Activated naive CD8-positive, alpha-beta T cell treated with anti-CD3 and anti-CD28 coated beads, Interleukin-2, amount 10 ng/mL, durations not matched to agents 7 days and 5 days (primary cell): Measurements from ENCODE around the gene GRPEL2. TPM values are rescaled to one million over a fixed set of nuclear protein-coding genes. Genes with fewer than 3 reads are reported as not detected.

Experiments
- ATAC-seq: fragments of 150-1000 bp; cut with Tn5 transposase; one replicate; pipeline ENCODE4 v1.10.0; 2021; ENCODE audit warnings: low read depth, moderate library complexity
- POLR2A ChIA-PET: fragments of 350-600 bp; sonication (Branson Sonifier 250); formaldehyde crosslinking; loops from one replicate; lab custom pipeline; 2021; ENCODE audit warnings: antibody characterized with exemption; lab: Charles Lee
- DNase-seq: peaks from one replicate; pipeline ENCODE4 v3.0.0; 2021
- H3K27ac Mint-ChIP-seq: one replicate; pipeline ENCODE4 v1.8.0; 2022; ENCODE audit warnings: mild to moderate bottlenecking, mixed read lengths
- H3K27me3 Mint-ChIP-seq: one replicate; pipeline ENCODE4 v1.8.0; 2022; ENCODE audit warnings: mild to moderate bottlenecking, moderate library complexity, mixed read lengths
- H3K36me3 Mint-ChIP-seq: one replicate; pipeline ENCODE4 v1.8.0; 2021; ENCODE audit warnings: mild to moderate bottlenecking, mixed read lengths
- H3K4me1 Mint-ChIP-seq: one replicate; pipeline ENCODE4 v1.8.0; 2021; ENCODE audit warnings: mixed read lengths
- H3K4me3 Mint-ChIP-seq: one replicate; pipeline ENCODE4 v1.8.0; 2022; ENCODE audit warnings: mild to moderate bottlenecking, moderate library complexity, mixed read lengths
- H3K9me3 Mint-ChIP-seq: one replicate; pipeline ENCODE4 v1.8.0; 2021; ENCODE audit warnings: mixed read lengths
- total RNA-seq, 2 experiments: library from RNA; stranded (reverse); gene quantifications; one replicate each; pipeline ENCODE4 v1.2.3, GENCODE V29; 2021

GRPEL2 gene
- total RNA-seq, 2 experiments from 2014 or later = 26.1 to 29.7 TPM

DNA sequence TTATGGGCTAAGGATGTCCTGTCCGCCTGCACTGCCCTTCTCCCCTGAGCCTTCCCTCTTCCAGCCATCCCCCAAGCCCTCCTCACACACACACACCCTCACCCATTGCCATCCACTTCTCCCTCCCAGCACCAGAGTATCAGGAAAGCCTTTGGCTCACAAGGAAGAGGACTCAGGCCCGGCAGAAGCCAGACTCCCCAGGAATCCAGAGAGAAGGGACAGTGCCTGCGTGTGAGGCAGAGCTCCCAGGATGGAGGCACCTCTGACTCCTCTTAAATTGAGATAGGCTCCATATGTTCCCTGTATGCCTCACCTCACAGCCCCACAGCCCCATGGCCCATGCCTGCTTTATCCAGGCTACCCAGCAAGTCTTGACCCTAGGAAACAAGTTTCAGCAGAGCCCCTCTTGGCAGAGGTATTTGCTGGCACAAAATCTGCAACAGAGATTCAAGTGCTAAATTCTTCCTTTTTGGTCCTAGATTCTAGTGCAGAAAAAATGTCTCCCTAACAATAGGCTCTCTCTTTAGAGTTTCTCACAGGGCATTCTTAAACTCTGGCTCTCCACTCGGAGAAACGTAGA is 33.0 kb downstream of the GRPEL2 start:
- no peak for ATAC-seq
- no peak overlapping the region for H3K4me3 Mint-ChIP-seq
- no peak for DNase-seq
- POLR2A ChIA-PET = no interaction called here
- peaks cover 2% of the 10 kb centered on the region for H3K4me1 Mint-ChIP-seq
- no peaks in the 10 kb centered on the region for H3K27me3 Mint-ChIP-seq
- H3K9me3 Mint-ChIP-seq = no peaks in the 10 kb centered on the region
- H3K27ac Mint-ChIP-seq = no peak overlapping the region
- H3K36me3 Mint-ChIP-seq = no peaks in the 10 kb centered on the region

DNA sequence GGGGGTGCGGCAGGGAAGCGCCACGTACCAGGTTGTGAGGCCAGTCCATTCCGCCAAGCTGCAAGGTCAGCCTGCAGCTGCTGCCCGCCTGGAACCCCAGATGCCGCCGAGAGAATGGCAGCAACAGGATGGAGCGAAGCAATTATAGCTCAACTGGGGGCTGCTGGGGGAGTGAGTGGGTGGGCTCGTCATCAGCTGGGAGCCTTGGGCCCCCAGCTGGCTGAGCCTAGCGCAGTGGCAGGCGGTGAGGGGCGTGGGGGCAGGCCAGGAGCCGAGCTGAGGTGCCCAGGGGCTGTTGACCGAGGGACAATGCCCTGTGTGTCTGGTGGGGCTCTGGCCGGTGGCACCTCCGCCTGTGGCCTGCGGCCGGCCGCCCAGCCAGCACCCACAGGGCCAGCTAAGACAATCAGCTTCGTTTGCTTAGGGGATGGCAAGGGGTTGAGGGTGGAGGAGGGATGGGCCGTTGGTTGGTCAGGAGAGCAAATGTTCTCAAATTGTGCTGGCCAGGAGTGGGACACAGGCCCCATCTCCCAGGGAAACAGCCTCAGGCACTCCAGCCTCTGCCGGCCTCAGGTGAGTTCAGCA is 34.0 kb downstream of the GRPEL2 start, which contains the start of gene IL17B:
Gene IL17B (minus strand): TSS at position 116 of the 585 bp plus-strand sequence. CDS start 67 bp downstream, at position 49.
- ATAC-seq (no peak), DNase-seq (no peak)
- POLR2A ChIA-PET = no interaction called here
- no peaks in the 10 kb centered on the region for H3K36me3 Mint-ChIP-seq
- no peaks in the 10 kb centered on the region for H3K27me3 Mint-ChIP-seq
- H3K4me1 Mint-ChIP-seq = peaks cover 2% of the 10 kb centered on the region
- H3K9me3 Mint-ChIP-seq = no peaks in the 10 kb centered on the region
- no peak within 1 kb of the TSS for H3K4me3 Mint-ChIP-seq
- no peak within 1 kb of the TSS for H3K27ac Mint-ChIP-seq

DNA sequence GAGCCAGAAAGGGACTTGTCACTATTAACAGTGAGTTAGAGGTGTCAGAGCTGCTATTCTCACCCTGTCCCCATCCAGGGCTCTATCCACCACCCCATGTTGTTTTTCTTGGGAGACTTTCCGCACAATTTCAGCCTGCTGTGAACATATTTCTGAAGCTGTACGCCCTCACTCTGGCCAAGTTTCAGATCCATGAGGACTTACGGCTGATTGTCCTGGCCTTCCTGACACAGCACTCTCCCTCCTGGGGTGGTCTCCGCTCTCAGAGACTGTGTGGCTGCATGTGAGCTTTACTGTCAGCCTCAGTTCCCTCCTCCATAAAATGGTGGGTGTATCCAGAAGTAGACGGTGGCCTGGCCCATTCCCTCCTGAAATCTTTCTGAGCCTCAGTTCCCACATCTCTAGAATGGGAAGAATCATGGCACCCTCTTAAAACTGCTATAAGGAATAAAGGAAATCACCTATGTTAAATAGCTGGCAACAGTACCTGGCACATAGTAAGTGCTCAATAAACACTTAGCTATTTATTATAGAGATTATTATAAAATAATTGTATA is 34.6 kb downstream of the GRPEL2 start:
- no peaks in the 10 kb centered on the region for H3K27me3 Mint-ChIP-seq
- ATAC-seq = no peak
- H3K36me3 Mint-ChIP-seq = no peaks in the 10 kb centered on the region
- H3K4me3 Mint-ChIP-seq = no peak overlapping the region
- H3K4me1 Mint-ChIP-seq = peaks cover 2% of the 10 kb centered on the region
- POLR2A ChIA-PET = no interaction called here
- H3K27ac Mint-ChIP-seq = no peak overlapping the region
- no peak for DNase-seq
- H3K9me3 Mint-ChIP-seq = no peaks in the 10 kb centered on the region

DNA sequence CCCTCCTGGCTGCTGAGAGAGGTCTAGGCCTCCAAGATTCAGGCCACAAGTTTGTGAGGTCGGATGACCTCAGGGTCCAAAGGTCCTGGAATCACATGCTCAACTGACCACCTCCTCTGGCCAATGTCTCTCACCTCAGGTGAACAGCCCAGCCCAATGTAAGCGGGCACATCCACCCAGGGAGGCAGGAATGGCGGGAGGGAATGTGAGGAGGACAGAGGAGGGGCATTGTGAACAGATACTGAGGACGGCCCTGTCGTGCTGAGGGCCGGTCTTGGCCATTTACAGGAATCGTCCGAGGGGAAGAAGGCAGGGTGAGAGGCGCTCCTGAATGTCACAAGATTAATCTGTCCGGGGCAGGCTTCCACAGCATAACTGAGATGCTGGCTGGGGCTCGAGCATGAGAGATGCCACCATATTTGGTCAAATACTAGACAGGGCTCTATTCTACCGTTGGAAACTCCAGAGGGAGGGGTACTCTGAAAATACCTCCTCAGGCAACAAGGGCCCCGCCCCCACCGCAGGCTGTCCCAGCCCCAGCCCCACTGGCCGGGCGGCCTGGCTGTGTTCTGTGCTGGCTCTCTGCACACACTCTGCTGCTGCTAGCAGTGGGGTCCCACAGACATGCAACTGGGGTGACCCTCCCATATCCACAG is 35.3 kb downstream of the GRPEL2 start:
- DNase-seq (no peak), ATAC-seq (no peak)
- no peaks in the 10 kb centered on the region for H3K9me3 Mint-ChIP-seq
- H3K27ac Mint-ChIP-seq = no peak overlapping the region
- H3K27me3 Mint-ChIP-seq = no peaks in the 10 kb centered on the region
- H3K4me1 Mint-ChIP-seq = peaks cover 2% of the 10 kb centered on the region
- POLR2A ChIA-PET = interaction anchor here (1.2 kb wide), 1 partner anchor 53 kb away, joined by 3 read pairs; no protein-coding TSS in a partner anchor
- H3K36me3 Mint-ChIP-seq = no peaks in the 10 kb centered on the region
- no peak overlapping the region for H3K4me3 Mint-ChIP-seq

GRCh38 chr5:149381261-149381985 is 36.1 kb downstream of the GRPEL2 start:
- POLR2A ChIA-PET = interaction anchor here (0.7 to 1.2 kb wide), 2 partner anchors 52 to 181 kb away, joined by 3 read pairs; no protein-coding TSS in a partner anchor
- no peak overlapping the region for H3K27ac Mint-ChIP-seq
- H3K9me3 Mint-ChIP-seq = no peaks in the 10 kb centered on the region
- no peak overlapping the region for H3K4me3 Mint-ChIP-seq
- DNase-seq (no peak), ATAC-seq (peak; percentile 11)
- H3K36me3 Mint-ChIP-seq = no peaks in the 10 kb centered on the region
- H3K4me1 Mint-ChIP-seq = peaks cover 2% of the 10 kb centered on the region
- no peaks in the 10 kb centered on the region for H3K27me3 Mint-ChIP-seq

DNA sequence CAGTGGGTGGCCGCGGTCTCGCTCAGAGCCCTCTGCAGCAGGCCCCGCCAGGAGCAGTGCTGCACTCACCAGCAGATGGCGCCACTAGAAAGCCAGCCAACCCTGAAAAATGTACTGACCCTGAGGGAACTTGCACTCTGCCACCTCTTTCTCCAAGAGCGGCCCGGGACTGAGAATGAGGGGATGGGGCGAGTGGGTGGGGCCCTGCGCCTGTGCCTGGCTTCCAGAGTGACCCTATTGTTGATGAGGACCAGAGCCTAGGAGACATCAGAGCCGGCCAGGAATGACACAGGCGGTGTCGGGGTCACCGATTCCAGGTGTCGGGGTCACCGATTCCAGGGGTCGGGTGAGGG is 36.7 kb downstream of the GRPEL2 start:
- POLR2A ChIA-PET = interaction anchor here (0.7 kb wide), 1 partner anchor 181 kb away, joined by 3 read pairs; no protein-coding TSS in a partner anchor
- Mint-ChIP-seq H3K4me3 (no peak overlapping the region), H3K27ac (no peak overlapping the region), H3K9me3 (no peaks in the 10 kb centered on the region), H3K4me1 (peaks cover 2% of the 10 kb centered on the region), H3K36me3 (no peaks in the 10 kb centered on the region), H3K27me3 (no peaks in the 10 kb centered on the region)
- DNase-seq (peak; percentile 78), ATAC-seq (peak; percentile 82)

DNA sequence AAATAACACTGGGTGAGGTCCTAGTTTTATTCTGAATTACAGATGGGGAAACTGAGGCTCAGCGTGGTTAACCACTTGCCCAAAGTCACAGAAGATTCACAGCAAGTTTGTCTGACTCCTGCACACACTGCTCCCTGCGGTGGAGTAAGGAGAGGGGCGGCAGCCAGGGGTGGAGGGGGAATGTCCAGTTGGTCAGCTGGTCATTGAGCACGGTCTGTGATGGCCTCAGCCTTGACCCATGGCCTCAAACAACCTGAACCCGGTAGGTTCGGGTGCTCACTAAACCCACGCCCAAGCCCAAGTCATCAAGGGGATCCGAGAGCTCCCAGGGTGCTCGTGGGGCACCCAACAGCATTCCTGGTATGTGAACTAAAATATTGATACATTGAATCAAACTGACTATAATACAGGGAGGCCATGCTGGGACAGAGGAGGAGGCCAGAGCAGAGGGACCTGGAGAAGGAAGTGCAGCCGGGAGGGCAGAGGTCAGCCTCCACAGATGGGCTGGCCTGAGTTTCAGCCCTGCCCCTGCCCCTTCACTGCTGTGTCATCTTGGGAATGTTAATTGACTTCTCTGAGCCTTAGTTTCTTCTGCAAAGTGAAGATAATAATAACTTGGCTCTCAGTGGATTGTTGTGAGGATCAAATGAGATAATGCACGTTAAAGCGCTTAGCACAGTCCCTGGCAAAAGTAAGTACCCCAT is 37.4 kb downstream of the GRPEL2 start:
- POLR2A ChIA-PET = no interaction called here
- Mint-ChIP-seq H3K4me1 (peaks cover 2% of the 10 kb centered on the region), H3K27me3 (no peaks in the 10 kb centered on the region), H3K36me3 (no peaks in the 10 kb centered on the region), H3K4me3 (no peak overlapping the region), H3K27ac (no peak overlapping the region), H3K9me3 (no peaks in the 10 kb centered on the region)
- DNase-seq (no peak), ATAC-seq (no peak)

DNA sequence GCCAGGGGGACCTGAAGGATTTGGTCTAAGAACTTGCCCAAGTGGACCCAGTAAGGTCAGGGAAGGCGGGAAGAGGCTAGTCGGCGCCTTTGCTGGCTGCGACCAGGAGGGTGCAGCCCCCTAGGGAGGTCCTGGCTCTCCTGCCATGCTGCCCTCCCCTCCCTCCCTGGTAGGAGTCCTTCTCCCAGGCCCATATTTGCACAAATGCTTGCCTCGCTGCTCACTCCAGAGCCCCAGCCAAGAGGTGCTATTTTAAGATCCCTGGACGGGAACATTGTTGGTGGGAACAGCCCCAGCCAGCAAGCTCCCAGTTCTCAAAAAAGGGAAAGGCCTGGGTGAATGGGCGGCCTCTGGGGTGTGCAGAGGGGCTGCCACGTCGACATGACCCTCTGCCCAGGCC is 38.1 kb downstream of the GRPEL2 start:
- ATAC-seq = no peak
- Mint-ChIP-seq H3K4me3 (no peak overlapping the region), H3K4me1 (peaks cover 2% of the 10 kb centered on the region), H3K27ac (no peak overlapping the region), H3K9me3 (no peaks in the 10 kb centered on the region), H3K36me3 (no peaks in the 10 kb centered on the region), H3K27me3 (peaks cover 1% of the 10 kb centered on the region)
- POLR2A ChIA-PET = no interaction called here
- DNase-seq = no peak

DNA sequence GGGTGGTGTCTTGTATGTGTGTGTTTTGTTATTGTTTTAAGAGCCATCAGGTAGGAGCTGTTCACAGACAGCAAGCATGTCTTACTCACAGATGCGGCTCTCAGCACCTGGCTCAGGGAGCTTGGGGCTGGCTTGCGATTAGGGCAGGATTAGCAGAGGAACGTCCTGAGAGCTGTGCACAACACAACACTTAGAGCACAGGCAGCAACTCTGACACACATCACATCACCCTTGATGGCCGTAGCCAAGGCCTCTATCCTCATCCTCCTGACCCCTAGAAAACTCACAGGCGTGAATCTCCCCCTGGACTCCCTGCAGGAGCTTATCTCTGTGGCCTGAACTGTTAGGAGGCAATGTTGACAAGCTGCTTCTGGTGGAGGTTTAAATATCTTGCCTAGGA is 40.9 kb downstream of the GRPEL2 start:
- H3K9me3 Mint-ChIP-seq = no peaks in the 10 kb centered on the region
- peaks cover 2% of the 10 kb centered on the region for H3K4me1 Mint-ChIP-seq
- no peak overlapping the region for H3K4me3 Mint-ChIP-seq
- no peaks in the 10 kb centered on the region for H3K36me3 Mint-ChIP-seq
- ATAC-seq = no peak
- H3K27me3 Mint-ChIP-seq = peaks cover 2% of the 10 kb centered on the region
- no peak overlapping the region for H3K27ac Mint-ChIP-seq
- no peak for DNase-seq
- POLR2A ChIA-PET = no interaction called here

- no peak for ATAC-seq
- no peak overlapping the region for H3K4me3 Mint-ChIP-seq
Measured at GRCh38 chr5:149387081-149387631, 41.9 kb downstream of the GRPEL2 start.

DNA sequence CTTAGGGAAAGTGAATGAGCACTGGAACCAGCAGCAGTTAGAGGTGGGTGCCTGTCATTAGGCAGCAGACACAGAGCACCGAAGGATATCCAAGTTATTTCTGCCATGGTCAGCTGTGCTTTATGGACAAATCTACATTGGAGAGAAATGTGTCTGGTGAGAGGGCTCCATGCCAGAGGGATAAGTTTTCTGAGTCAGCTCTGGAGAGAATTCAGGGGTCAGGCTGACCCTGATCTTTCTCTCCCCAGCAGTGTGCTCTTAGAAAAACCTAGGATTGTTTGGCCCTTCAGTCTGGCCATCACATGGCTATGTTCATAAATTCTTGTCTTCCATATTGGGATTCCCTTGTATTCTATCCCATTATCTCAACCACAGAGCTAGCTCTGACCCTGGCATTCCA is 42.7 kb downstream of the GRPEL2 start:
- Mint-ChIP-seq H3K36me3 (no peaks in the 10 kb centered on the region), H3K27ac (no peak overlapping the region), H3K9me3 (no peaks in the 10 kb centered on the region), H3K27me3 (peaks cover 2% of the 10 kb centered on the region), H3K4me3 (no peak overlapping the region), H3K4me1 (no peaks in the 10 kb centered on the region)
- ATAC-seq (no peak), DNase-seq (no peak)
- POLR2A ChIA-PET = no interaction called here

More at GRCh38 chr5:149387081-149387631, 41.9 kb downstream of the GRPEL2 start:
- Mint-ChIP-seq H3K9me3 (no peaks in the 10 kb centered on the region), H3K36me3 (no peaks in the 10 kb centered on the region), H3K27ac (no peak overlapping the region), H3K27me3 (peaks cover 2% of the 10 kb centered on the region), H3K4me1 (no peaks in the 10 kb centered on the region)
- no peak for DNase-seq
- POLR2A ChIA-PET = no interaction called here

DNA sequence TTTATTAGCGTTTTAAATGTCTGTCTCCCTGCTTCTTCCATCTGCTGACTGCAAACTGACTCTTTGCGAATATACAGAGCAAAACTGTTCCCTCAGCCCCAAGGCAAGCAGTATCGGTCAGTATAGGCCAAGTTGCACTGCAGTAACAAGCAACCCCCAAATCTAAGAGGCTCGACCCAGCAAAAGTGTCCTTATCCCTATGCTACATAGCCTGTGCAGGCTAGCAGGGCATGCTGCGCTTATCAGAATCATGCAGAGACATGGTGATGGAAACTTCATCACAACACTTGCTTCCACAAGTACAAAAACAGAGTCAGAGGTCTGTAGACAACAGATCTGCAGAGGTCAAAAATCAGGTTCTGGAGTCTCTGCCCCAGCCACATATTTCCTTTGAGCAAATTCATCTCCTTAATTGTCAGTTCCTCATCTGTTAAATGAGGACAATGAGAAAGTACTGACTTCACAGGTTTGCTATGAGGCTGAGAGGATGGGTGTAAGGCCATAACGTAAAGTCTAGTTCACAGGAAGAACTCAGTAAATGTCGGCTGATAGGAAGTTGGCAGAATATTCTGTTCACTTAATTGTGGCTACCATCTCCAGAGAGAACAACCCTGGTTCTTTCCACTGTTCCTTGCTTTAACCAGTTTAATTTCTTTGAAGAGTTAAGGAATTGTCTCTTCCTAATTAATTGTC is 43.3 kb downstream of the GRPEL2 start:
- no peak overlapping the region for H3K4me3 Mint-ChIP-seq
- no peaks in the 10 kb centered on the region for H3K36me3 Mint-ChIP-seq
- peaks cover 2% of the 10 kb centered on the region for H3K27me3 Mint-ChIP-seq
- ATAC-seq = no peak
- no peak overlapping the region for H3K27ac Mint-ChIP-seq
- H3K9me3 Mint-ChIP-seq = no peaks in the 10 kb centered on the region
- no peaks in the 10 kb centered on the region for H3K4me1 Mint-ChIP-seq
- DNase-seq = no peak
- POLR2A ChIA-PET = no interaction called here
